ENCODE data around the gene MEGF10.

The MEGF10 gene

GRCh38 chr5:127425868-127426267, 135.3 kb downstream of the MEGF10 start:
- POLR2A ChIA-PET: no interaction called here
- CTCF ChIA-PET: no interaction called here
- TF ChIP-seq ELF4 (IDR thresholded peaks at IDR 0.05) (no peak), PKNOX1 (IDR thresholded peaks at IDR 0.05) (no peak), ARNT (IDR thresholded peaks at IDR 0.05) (no peak), CTBP1 (IDR thresholded peaks at IDR 0.05; ENCODE audit: borderline replicate concordance) (no peak), LEF1 (IDR thresholded peaks at IDR 0.05; ENCODE audit: borderline replicate concordance) (no peak), FOXA1 (IDR thresholded peaks at IDR 0.05) (no peak), HDGF (IDR thresholded peaks at IDR 0.05; ENCODE audit: borderline replicate concordance) (no peak), TARDBP (IDR thresholded peaks at IDR 0.05) (no peak), FOXK2 (IDR thresholded peaks at IDR 0.05) (no peak), ZNF384 (IDR thresholded peaks at IDR 0.05) (no peak), NFRKB (IDR thresholded peaks at IDR 0.05) (no peak)
- no peak for DNase-seq (ENCODE audit: extremely low spot score)

GRCh38 chr5:127426661-127427060, 136.1 kb downstream of the MEGF10 start:
- ChIA-PET POLR2A (no interaction called here), CTCF (no interaction called here)
- DNase-seq (ENCODE audit: extremely low spot score): no peak
- TF ChIP-seq SP1 (IDR thresholded peaks at IDR 0.05) (no peak), SUZ12 (IDR thresholded peaks at IDR 0.05) (no peak), TARDBP (IDR thresholded peaks at IDR 0.05) (no peak), ARNT (IDR thresholded peaks at IDR 0.05) (no peak)

GRCh38 chr5:127428276-127428675, 137.7 kb downstream of the MEGF10 start:
- no peak for DNase-seq (ENCODE audit: extremely low spot score)
- ChIA-PET CTCF (no interaction called here), POLR2A (no interaction called here)
- TF ChIP-seq ZNF384 (IDR thresholded peaks at IDR 0.05) (no peak), SUZ12 (IDR thresholded peaks at IDR 0.05) (no peak), SP1 (IDR thresholded peaks at IDR 0.05) (no peak), BHLHE40 (IDR thresholded peaks at IDR 0.05; ENCODE audit: borderline replicate concordance) (no peak), FOXK2 (IDR thresholded peaks at IDR 0.05) (no peak), FOXM1 (IDR thresholded peaks at IDR 0.05; ENCODE audit: borderline replicate concordance) (no peak), PKNOX1 (IDR thresholded peaks at IDR 0.05) (no peak), ELF4 (IDR thresholded peaks at IDR 0.05) (no peak), LEF1 (IDR thresholded peaks at IDR 0.05; ENCODE audit: borderline replicate concordance) (no peak), NFRKB (IDR thresholded peaks at IDR 0.05) (no peak), FOXA1 (IDR thresholded peaks at IDR 0.05) (no peak), ARNT (IDR thresholded peaks at IDR 0.05) (no peak), L3MBTL2 (conservative IDR thresholded peaks at IDR 0.05) (no peak), TARDBP (IDR thresholded peaks at IDR 0.05) (no peak), HDGF (IDR thresholded peaks at IDR 0.05; ENCODE audit: borderline replicate concordance) (no peak), CTBP1 (IDR thresholded peaks at IDR 0.05; ENCODE audit: borderline replicate concordance) (no peak)

- DNase-seq (ENCODE audit: extremely low spot score): no peak
- POLR2A ChIA-PET: no interaction called here
- CTCF ChIA-PET: no interaction called here
- no peak for TF ChIP-seq FOXA1 (IDR thresholded peaks at IDR 0.05)
- TF ChIP-seq HDGF (IDR thresholded peaks at IDR 0.05; ENCODE audit: borderline replicate concordance): no peak
- no peak for TF ChIP-seq SP1 (IDR thresholded peaks at IDR 0.05)
- TF ChIP-seq BHLHE40 (IDR thresholded peaks at IDR 0.05; ENCODE audit: borderline replicate concordance): no peak
- no peak for TF ChIP-seq ELF4 (IDR thresholded peaks at IDR 0.05)
- TF ChIP-seq CTBP1 (IDR thresholded peaks at IDR 0.05; ENCODE audit: borderline replicate concordance): no peak
- no peak for TF ChIP-seq ZNF384 (IDR thresholded peaks at IDR 0.05)
- TF ChIP-seq LEF1 (IDR thresholded peaks at IDR 0.05; ENCODE audit: borderline replicate concordance): no peak
- TF ChIP-seq TARDBP (IDR thresholded peaks at IDR 0.05): no peak
- no peak for TF ChIP-seq FOXM1 (IDR thresholded peaks at IDR 0.05; ENCODE audit: borderline replicate concordance)
- TF ChIP-seq PKNOX1 (IDR thresholded peaks at IDR 0.05): no peak
- TF ChIP-seq SUZ12 (IDR thresholded peaks at IDR 0.05): no peak
- TF ChIP-seq ARNT (IDR thresholded peaks at IDR 0.05): no peak
- TF ChIP-seq NFRKB (IDR thresholded peaks at IDR 0.05): no peak
- TF ChIP-seq FOXK2 (IDR thresholded peaks at IDR 0.05): no peak
- TF ChIP-seq L3MBTL2 (conservative IDR thresholded peaks at IDR 0.05): no peak
Observed at GRCh38 chr5:127428748-127429147, 138.2 kb downstream of the MEGF10 start.

GRCh38 chr5:127429928-127430327, 139.3 kb downstream of the MEGF10 start:
- ChIA-PET CTCF (no interaction called here), POLR2A (no interaction called here)
- no peak for DNase-seq (ENCODE audit: extremely low spot score)
- no peak for TF ChIP-seq LEF1 (IDR thresholded peaks at IDR 0.05; ENCODE audit: borderline replicate concordance)
- TF ChIP-seq CTBP1 (IDR thresholded peaks at IDR 0.05; ENCODE audit: borderline replicate concordance): no peak
- no peak for TF ChIP-seq SUZ12 (IDR thresholded peaks at IDR 0.05)
- no peak for TF ChIP-seq ELF4 (IDR thresholded peaks at IDR 0.05)
- TF ChIP-seq PKNOX1 (IDR thresholded peaks at IDR 0.05): no peak
- no peak for TF ChIP-seq SP1 (IDR thresholded peaks at IDR 0.05)
- no peak for TF ChIP-seq ZNF384 (IDR thresholded peaks at IDR 0.05)

GRCh38 chr5:127430627-127431026, 140.0 kb downstream of the MEGF10 start:
- CTCF ChIA-PET: no interaction called here
- POLR2A ChIA-PET: no interaction called here
- TF ChIP-seq L3MBTL2 (conservative IDR thresholded peaks at IDR 0.05): no peak
- DNase-seq (ENCODE audit: extremely low spot score): no peak

Measured in HEK293T (cell line).